Upper lobe of left lung (tissue), 6 donors: ENCODE data around the gene TFF1. TPM values are rescaled to one million over a fixed set of nuclear protein-coding genes. Genes with fewer than 3 reads are reported as not detected.

ENCODE experiments used
- ATAC-seq, 2 donors: fragments of 200-7000 bp; cut with Tn5 transposase; one replicate each; pipeline ENCODE4 v1.9.1; 2022; ENCODE audit warnings: mild to moderate bottlenecking in 2 of 2, moderate library complexity in 2 of 2; ENCODE audit not compliant: low FRiP score in 2 of 2
- DNase-seq, 2 donors: peaks; one replicate each; pipeline ENCODE4 v3.0.0-alpha.2; 2019 to 2020
- H3K27ac ChIP-seq, 4 donors: fragments of 200-600 bp; sonication (generic); one replicate each; pipeline ENCODE4 v1.5.1; 2016 to 2019
- H3K27me3 ChIP-seq, 4 donors: fragments of 200-600 bp; sonication (generic); one replicate each; pipeline ENCODE4 v1.5.1; 2017 to 2019
- H3K36me3 ChIP-seq, 4 donors: fragments of 200-600 bp; sonication (generic); one replicate each; pipeline ENCODE4 v1.5.1; 2016 to 2019
- H3K4me1 ChIP-seq, 4 donors: fragments of 200-600 bp; sonication (generic); one replicate each; pipeline ENCODE4 v1.5.1; 2018 to 2019
- H3K4me3 ChIP-seq, 4 donors: fragments of 200-600 bp; sonication (generic); one replicate each; pipeline ENCODE4 v1.5.1; 2017 to 2019; ENCODE audit warnings: mild to moderate bottlenecking in 2 of 4, moderate library complexity in 1 of 4
- H3K9me3 ChIP-seq, 4 donors: fragments of 200-600 bp; sonication (generic); one replicate each; pipeline ENCODE4 v1.5.1; 2018 to 2019
- CTCF ChIP-seq, 6 experiments: fragments of 450-650 bp in 4 of 6; fragments of 200-600 bp in 2 of 6; sonication (generic) in 2 of 6; IDR thresholded peaks; one replicate each; pipeline ENCODE4 v1.5.1; 2016 to 2019; ENCODE audit warnings: antibody characterized with exemption in 6 of 6
- EP300 ChIP-seq, 4 donors: sonication (generic); formaldehyde crosslinking; IDR thresholded peaks; one replicate each; pipeline ENCODE4 v1.5.1; 2017; ENCODE audit warnings: antibody characterized with exemption in 4 of 4, control low read depth in 2 of 4
- POLR2A ChIP-seq, 4 donors: fragments of 450-650 bp; IDR thresholded peaks; one replicate each; pipeline ENCODE4 v1.5.1; 2016 to 2017; ENCODE audit warnings: antibody characterized with exemption in 4 of 4, mild to moderate bottlenecking in 2 of 4
- POLR2AphosphoS5 ChIP-seq, 2 donors: sonication (generic); formaldehyde crosslinking; IDR thresholded peaks; one replicate each; pipeline ENCODE4 v1.5.1; 2017; ENCODE audit warnings: antibody characterized with exemption in 2 of 2
- WGBS, 2 donors: methylation state at CpG; one replicate each; pipeline ENCODE4 v1.1.5; 2017 to 2018; 5-methylcytosine and 5-hydroxymethylcytosine counted together
- total RNA-seq, 6 donors: library from RNA; depleted of rRNA in 4 of 6; stranded (reverse); fragments of >200 nt in 4 of 6; gene quantifications; one replicate each; pipeline versions ENCODE4 v1.1.0 to v1.2.1, GENCODE V29; 2016 to 2021
- donor health status: DM: no; HTN: no; CAD: no; lungs with moderate emphysema.
- donor health status: DM: no; HTN: yes; CAD: no; lungs with severe emphysema.

The TFF1 gene
- total RNA-seq, 6 donors from 2014 or later, result 0.72 to 0.84 TPM; not detected in 4

- TF ChIP-seq EP300 (IDR thresholded peaks at IDR 0.05), result no peak
- no peak for TF ChIP-seq POLR2AphosphoS5 (IDR thresholded peaks at IDR 0.05)
- no peak for TF ChIP-seq CTCF (IDR thresholded peaks at IDR 0.05)
- TF ChIP-seq POLR2A (IDR thresholded peaks at IDR 0.05), result no peak
- no peaks in the 10 kb centered on the region for H3K9me3 ChIP-seq
- H3K36me3 ChIP-seq, result no peaks in the 10 kb centered on the region
- H3K4me3 ChIP-seq, result no peak overlapping the region
- H3K27ac ChIP-seq, result no peak overlapping the region
- DNase-seq, result no peak
- ATAC-seq, result no peak
- H3K27me3 ChIP-seq, result no peaks in the 10 kb centered on the region
- H3K4me1 ChIP-seq, result peaks cover 0 to 14% (median 8%) of the 10 kb centered on the region in 4 donors
- 95 to 96% methylated on average over 15 of the region's 15 CpGs for WGBS, 2 donors
Measured at GRCh38 chr21:42341776-42342542, 24.4 kb downstream of the TFF1 start.

DNA sequence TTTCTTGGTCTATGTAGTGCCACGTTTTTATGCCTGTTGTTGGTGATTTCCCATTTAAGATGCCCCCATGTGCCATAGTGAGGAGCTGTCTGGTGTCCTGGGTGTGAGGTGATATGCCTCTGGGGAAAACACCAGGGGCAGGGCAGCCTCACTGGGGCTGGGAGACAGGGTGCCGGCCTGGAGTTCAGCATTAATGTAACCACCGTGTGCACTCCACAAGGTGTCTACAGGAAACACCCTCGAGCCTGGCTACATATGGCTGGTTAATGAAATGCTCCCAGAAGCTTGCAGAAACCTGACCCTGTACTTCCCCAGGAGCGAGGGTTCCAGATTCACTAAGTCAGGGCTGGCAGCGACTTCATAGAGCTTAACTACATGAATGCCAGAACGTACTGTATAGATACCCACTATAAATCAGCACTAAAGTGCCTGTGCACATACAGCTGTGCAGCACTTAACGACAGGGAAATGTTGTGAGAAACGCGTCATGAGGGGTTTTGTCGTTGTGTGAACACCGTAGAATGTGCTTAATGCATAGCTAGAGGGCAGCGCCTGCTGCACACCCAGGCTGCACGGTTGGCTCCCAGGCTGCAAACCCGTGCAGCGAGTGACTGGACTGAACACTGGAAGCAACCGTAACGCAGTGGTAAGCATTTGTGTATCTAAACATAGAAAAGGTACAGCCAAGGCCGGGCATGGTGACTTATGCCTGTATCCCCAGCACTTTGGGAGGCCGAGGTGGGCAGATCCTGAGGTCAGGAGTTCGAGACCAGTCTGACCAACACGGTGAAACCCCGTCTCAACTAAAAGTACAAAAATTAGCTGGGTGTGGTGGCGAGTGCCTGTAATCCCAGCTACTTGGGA lies 25.9 kb downstream of the TFF1 start:
- DNase-seq (no peak), ATAC-seq (no peak)
- no peaks in the 10 kb centered on the region for H3K27me3 ChIP-seq
- peaks cover 0 to 14% (median 8%) of the 10 kb centered on the region in 4 donors for H3K4me1 ChIP-seq
- TF ChIP-seq EP300 (IDR thresholded peaks at IDR 0.05), result no peak
- TF ChIP-seq CTCF (IDR thresholded peaks at IDR 0.05), result no peak
- TF ChIP-seq POLR2A (IDR thresholded peaks at IDR 0.05), result no peak
- TF ChIP-seq POLR2AphosphoS5 (IDR thresholded peaks at IDR 0.05), result no peak
- H3K27ac ChIP-seq, result no peak overlapping the region
- H3K9me3 ChIP-seq, result no peaks in the 10 kb centered on the region
- no peaks in the 10 kb centered on the region for H3K36me3 ChIP-seq
- 86% methylated on average over 24 of the region's 24 CpGs for WGBS, 2 donors
- no peak overlapping the region for H3K4me3 ChIP-seq

- peak overlapping the region in 1 of 4 donors; percentile 46 for H3K27ac ChIP-seq
- no peak overlapping the region for H3K4me3 ChIP-seq
- WGBS, 2 donors, result 90 to 98% methylated on average over 13 to 17 of the region's 17 CpGs
- DNase-seq (peak in 1 of 2 donors; percentile 56), ATAC-seq (no peak)
- no peaks in the 10 kb centered on the region for H3K9me3 ChIP-seq
- H3K4me1 ChIP-seq, result peaks cover 0 to 14% (median 8%) of the 10 kb centered on the region in 4 donors
- no peak for TF ChIP-seq CTCF (IDR thresholded peaks at IDR 0.05)
- no peak for TF ChIP-seq EP300 (IDR thresholded peaks at IDR 0.05)
- no peaks in the 10 kb centered on the region for H3K36me3 ChIP-seq
- no peaks in the 10 kb centered on the region for H3K27me3 ChIP-seq
Measured at GRCh38 chr21:42338729-42339715, 27.3 kb downstream of the TFF1 start.

DNA sequence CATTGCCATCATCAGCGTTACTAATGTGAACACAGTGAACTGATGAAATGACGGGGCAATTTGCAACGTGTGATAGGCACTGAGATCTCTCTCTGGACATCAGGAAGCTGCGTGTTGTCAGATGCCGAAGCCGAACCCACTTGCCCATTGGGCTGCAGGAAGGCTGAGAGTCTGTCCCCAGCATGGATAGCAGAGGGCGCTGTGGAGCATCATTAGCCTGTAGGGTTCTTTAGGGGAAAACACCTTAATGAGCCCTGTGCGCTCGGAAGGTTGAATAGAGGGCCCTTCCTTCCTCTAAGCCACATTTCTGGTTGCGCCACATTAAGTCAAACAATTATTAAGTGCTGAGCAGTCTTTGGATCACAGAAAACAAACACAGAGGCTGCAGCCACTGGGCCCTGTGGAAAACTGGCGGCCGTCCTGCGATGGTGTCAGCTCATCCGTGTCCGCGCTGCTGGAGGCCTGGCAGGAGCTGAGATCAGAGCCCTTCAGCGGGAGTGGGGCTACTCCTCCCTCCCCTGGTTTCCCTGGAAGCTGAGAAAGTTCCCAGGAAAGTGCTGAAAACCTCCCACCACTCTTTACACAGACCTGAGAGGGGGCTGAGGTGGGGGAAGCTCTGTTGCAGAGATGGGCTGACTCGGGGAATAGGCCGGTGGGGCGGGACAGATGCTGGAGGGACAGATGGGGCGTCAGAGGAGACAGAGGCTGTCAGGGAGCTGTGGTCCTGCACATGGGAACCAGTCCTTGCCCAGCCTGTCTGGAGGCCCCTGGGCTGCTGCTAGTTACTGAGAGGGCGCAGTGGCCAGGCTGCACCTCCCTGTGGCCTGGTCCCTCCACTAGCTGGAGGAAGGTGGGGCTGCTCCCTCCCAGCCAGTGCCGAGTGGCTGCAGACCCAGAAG lies 28.3 kb downstream of the TFF1 start:
- Histone ChIP-seq H3K4me1 (peaks cover 0 to 14% (median 8%) of the 10 kb centered on the region in 4 donors), H3K27me3 (no peaks in the 10 kb centered on the region), H3K4me3 (no peak overlapping the region), H3K9me3 (no peaks in the 10 kb centered on the region), H3K36me3 (no peaks in the 10 kb centered on the region), H3K27ac (peak overlapping the region in 1 of 4 donors; percentile 46)
- peak; percentile 62 to 79 (median 70) for TF ChIP-seq CTCF (IDR thresholded peaks at IDR 0.05)
- no peak for TF ChIP-seq EP300 (IDR thresholded peaks at IDR 0.05)
- no peak for TF ChIP-seq POLR2AphosphoS5 (IDR thresholded peaks at IDR 0.05)
- WGBS, 2 donors, result 35 to 37% methylated on average over 18 to 23 of the region's 23 CpGs
- DNase-seq, result peak; percentile 79 to 89
- ATAC-seq, result peak; percentile 91 to 96
